GM18505 (cell line): ENCODE results near the gene ATG10.
"Not testable (repeated sequence)": the region's sequence is repeated elsewhere in the genome, so short reads cannot be mapped to it uniquely, and the experiment has no call there.

ENCODE experiments used
- ATAC-seq: cut with Tn5 transposase; IDR thresholded peaks from one replicate; pipeline ENCODE4 v1.9.1; 2021; ENCODE audit not compliant: unreplicated experiment
- POLR2A ChIP-seq: IDR thresholded peaks from 4 replicates; pipeline ENCODE4 v1.6.1; 2011; ENCODE audit warnings: borderline replicate concordance; ENCODE audit not compliant: insufficient read depth, insufficient read length; ENCODE audit errors: extremely low read depth

The ATG10 gene

DNA sequence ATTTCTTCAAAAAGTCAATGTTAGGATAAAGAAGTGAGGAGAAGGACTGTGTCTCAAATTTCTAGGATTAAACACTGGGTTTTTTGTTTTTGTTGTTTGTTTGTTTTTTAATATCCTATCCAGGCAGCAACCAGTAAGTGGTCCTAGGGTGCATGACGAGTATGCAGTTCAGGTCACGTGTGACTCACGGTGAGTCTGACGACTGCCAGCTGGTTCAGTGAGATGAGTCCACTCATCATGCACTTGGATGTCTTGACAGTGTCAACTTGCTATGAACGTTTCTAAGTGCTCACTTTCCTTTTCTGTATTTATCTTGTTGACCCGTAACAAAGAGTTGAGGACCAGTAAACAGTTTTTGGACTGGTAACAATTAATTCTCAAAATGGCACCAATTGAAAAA is 32.7 kb downstream of the ATG10 start:
- TF ChIP-seq POLR2A, result no peak
- ATAC-seq, result no peak

DNA sequence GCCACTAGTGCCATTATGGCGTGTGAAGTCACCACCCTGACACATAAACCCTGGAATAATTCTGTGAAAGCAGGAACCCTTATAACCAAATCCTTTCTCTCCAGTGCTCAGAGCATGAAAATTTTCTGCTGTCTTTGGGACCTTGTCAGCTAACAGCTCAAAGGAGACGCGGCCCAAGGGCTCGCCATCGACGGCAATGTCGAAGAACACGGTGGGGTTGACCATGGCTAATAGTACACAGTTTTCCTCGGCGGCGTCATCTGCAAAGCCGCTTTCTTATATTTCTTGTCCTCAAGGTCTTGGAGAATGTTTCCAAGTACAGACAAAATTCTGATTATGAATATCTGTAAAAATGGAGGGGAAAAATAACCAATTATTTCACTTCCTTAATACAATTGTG is 38.0 kb downstream of the ATG10 start:
- not testable (repeated sequence) for ATAC-seq

DNA sequence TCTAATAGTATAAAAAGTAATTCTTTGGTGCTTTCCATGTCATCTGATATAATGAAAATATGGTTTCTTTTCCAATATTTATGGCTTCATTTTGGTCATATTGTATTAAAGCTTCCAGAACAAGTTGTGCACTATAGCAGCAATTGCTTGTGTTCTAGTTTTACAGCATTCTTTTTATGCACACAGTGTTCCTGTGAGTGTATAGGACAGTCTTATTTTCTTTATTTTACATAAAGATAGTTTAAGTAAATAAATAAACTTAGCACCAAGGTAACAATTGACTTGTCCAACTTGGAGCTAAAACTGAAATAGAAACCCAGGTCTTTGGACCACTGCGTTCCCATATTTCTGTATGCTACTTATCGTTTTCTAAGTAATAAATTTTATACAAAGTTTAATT is 38.9 kb downstream of the ATG10 start:
- ATAC-seq, result no peak
- TF ChIP-seq POLR2A, result no peak

DNA sequence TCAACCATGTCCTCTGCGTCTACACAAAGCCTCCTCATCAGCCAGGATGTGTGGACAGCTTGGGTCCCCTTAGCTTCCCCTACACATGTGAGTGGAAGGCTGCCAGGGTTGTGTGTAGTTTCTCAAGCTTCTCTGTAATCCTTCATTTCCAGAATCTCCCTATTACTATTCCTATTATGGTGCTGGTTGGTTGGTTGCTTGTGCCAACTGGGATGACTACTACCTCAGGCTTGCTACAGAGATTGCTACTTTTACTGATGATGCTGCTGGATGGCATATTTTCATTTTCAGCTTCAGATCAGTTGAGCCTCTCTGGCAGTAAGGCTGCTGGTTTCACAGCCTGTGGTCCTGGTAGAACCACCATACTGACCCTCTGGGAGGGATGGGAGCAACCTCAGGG is 39.9 kb downstream of the ATG10 start:
- ATAC-seq, result no peak
- no peak for TF ChIP-seq POLR2A

DNA sequence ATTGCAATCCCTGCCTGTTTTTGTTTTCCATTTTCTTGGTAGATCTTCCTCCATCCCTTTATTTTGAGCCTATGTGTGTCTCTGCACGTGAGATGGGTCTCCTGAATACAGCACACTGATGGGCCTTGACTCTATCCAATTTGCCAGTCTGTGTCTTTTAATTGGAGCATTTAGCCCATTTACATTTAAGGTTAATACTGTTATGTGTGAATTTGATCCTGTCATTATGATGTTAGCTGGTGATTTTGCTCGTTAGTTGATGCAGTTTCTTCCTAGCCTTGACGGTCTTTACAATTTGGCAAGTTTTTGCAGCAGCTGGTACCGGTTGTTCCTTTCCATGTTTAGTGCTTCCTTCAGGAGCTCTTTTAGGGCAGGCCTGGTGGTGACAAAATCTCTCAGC is 42.8 kb downstream of the ATG10 start:
- ATAC-seq, result not testable (repeated sequence)

DNA sequence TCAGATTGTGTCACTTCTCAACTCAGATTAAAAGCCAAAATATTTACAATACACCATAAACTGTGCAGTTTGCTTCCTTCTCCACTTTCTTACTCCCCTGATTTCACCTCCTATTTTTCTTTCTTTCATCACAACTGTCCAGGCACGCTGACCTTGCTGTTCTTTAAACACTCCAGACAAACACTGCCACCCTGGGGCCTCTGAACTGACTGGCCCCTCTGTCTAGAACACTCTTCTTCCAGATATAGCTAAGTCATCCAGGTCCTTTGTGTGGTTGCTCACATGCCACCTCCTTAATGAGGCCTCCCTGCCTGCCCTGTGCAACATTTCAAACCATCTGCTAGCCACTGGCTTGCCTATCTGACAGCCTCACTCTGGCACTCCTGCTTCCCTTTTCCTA is 46.6 kb downstream of the ATG10 start:
- no peak for TF ChIP-seq POLR2A
- no peak for ATAC-seq

DNA sequence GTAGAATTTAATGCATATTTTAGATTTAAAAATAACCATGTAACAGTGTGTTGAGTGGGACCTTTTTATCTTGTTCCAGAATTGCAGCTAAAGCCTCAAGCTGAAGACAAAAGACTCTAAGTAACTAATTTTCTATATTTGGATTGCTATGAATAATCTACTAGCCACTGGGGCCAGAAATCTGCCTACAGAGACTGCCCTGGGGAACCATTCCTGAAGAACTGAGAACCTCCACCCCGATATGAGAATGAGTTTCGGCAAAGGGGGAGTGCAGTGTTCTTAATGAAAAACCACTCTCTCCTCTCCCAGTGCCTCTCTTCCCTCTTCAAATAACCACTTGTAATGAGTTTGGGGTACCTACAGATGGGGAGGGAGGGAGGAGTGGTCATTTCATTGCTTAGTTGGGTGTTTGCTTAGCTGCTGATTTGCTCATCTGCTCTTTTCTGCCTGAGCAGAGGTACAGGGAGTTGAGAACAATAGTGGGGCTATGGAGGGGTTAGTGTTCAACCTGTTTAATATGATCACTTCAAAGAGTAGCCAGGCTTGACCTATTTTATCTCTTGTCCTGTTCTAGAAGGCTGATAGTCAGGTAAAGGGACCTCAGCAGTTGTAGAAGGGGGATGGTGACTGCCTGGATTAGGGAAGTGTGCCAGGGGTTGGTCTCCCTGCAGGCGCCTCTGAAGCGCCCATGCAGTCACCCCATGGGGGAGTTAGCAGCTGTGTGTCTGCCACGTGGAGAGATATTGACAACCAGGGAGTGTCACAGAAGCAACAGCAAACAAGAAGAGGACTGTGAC is 47.7 kb downstream of the ATG10 start:
- no peak for ATAC-seq
- TF ChIP-seq POLR2A, result no peak

DNA sequence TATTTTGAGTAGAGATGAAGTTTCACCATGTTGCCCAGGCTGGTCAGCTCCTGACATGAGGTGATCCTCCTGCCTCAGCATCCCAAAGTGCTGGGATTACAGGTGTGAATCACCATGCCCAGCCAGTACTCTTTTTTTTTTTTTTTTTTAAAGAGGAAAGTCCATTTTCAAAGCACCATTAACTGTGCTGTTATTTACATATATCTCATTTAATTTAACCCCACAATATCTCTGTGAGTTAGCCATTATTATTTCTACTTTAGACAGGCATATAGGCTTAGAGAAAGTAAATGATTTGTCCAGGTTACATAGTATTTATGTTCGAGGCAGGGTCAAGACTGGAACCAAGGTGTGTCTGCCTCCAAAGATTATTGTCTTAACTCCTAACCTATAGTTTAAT is 50.7 kb downstream of the ATG10 start:
- TF ChIP-seq POLR2A, result no peak
- ATAC-seq, result no peak

DNA sequence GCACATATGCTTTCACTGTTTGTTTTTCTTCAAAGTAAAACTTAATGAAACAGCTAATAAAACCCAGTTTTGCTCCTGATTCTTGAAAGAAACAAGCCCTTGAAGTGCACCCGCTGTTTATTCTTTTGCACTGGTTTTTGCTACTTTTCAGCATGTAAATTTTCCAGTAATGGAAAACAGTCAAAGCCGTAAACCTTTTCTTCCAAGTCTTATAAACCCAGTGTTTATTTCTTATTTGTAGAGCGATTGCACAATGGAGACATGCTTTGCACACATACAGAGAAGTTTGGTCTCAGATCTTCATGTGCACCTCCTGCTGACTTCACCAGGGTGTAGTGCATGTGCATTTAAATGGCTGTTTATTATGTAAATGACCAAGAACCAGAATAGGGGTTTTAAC is 51.8 kb downstream of the ATG10 start:
- ATAC-seq, result no peak
- TF ChIP-seq POLR2A, result no peak

DNA sequence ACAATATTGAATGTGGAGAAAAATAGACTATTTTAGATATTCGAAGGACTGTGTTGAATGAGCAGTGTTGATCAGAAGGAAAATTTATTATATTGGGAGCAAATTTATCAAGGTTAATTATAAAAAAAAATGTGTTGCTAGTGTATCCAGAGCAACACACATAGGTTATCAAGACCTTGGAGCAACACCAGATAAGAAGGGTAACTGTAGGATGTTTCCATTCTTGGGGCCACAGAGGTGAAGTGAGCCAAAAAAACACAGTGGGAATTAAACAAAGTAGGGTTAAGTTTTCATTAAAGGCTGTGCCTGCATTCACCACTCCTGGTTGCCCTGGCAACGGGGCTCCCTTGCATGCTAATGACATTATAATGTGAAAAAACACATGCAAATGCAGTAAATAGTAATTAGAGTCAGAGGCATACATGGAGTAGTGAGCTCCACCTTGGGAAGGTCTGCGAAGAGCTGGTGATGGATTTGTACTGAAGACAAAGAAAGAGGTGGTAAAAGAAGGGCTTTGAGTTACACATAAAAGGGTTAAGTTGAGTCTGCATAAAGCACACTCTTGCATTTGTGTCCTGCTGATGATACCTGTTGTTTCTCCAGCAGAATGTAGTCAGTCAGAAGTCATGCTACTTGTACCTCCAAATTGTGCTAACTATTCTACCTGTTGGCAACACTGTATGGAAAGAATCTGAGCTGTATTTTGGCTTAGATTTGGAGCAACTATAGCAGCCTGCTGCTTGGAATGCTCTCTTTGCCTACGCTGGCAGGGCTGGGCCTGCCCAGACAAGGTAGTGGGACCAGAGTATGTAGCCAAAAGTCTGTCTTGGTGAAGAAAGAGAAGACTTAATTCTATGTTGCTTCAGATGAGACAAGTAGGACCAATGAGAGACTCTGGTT is 59.6 kb downstream of the ATG10 start:
- ATAC-seq, result no peak
- no peak for TF ChIP-seq POLR2A

DNA sequence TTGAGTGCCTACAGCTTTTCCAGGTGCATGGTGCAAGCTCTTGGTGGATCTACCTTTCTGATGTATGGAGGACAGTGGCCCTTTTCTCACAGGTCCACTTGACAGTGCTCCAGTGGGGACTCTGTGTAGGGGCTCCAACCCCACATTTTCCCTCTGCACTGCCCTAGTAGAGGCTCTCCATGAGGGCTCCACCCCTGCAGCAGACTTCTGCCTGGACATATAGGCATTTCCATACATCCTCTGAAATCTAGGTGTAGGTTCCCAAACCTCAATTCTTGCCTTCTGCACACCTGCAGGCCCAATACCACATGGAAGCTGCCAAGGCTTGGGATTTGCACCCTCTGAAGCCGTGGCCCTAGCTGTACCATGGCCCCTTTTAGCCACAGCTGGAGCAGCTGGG is 71.1 kb downstream of the ATG10 start:
- not testable (repeated sequence) for ATAC-seq

DNA sequence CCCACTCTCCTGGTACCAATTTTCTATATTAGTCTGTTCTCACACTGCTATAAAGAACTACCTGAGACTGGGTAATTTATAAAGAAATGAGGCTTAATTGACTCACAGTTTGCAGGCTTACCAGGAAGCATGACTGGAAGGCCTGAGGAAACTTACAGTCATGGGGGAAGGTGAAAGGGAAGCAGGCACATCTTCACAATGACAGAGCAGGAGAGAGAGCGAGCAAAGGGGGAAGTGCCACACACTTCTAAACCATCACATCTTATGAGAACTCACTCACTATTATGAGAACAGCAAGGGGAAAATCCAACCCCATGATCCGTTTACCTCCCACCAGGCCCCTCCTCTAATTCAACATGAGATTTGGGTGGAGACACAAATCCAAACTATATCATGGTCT is 72.2 kb downstream of the ATG10 start:
- ATAC-seq, result no peak
- TF ChIP-seq POLR2A, result no peak

DNA sequence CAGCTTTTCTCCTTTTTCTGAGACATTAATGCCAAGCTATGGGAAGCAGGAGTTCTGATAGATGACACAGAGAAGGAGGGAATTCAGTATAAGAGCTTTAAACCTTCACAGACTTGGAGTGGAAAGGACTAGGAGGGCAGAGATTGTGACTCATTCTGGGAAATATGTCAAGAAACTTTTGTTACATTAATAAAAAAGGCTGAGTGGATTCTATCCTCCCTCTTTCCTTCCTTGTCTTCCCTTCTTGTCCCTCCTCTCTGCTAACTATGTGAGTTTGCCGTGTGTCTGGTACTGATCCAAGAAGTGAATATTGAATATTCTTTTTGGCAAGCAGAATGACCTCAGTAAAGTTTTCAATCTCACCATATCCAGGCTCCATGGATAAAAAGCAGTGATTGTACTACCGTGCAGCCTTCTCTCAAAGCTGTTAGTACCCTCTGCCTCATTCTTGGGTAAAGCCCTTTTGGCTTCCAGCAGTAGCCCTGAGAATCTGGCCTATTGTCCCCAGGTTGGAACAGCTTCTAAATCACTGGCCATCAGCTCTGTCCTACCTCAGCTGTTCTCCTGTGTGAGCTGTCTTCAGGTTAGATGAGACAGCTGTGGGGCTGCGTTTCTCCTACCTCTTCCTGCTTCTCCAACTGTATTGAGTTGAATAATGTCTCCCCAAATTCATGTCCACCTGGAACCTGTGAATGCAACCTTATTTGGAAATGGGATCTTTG is 73.9 kb downstream of the ATG10 start:
- ATAC-seq, result no peak
- no peak for TF ChIP-seq POLR2A

DNA sequence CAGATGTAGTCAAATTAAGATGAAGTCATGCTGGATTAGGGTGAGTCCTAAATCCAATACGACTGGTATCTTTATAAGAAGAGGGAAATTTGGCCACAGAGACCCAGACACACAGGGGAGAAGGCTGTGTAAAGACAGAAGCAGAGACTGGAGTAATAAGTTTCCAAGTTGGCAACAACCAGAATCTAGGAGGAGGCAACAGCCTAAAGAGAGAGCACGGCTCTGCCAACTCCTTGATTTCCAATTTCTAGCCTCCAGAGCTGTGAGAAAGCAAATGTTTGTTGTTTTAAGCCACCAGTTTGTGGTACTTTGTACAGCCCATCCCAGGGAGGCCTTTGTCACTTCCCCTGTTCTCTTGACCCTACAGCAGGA is 74.4 kb downstream of the ATG10 start:
- no peak for TF ChIP-seq POLR2A
- ATAC-seq, result no peak
